Astrocyte (in vitro differentiated cells and primary cell): ENCODE measurements around the gene SPINT4.

Source experiments
- CTCF ChIP-seq: IDR thresholded peaks from 2 replicates; pipeline ENCODE4 v1.5.1; 2011; ENCODE audit warnings: low read depth, mild to moderate bottlenecking, inconsistent platforms, low read length, moderate library complexity; ENCODE audit not compliant: insufficient read depth
- EZH2 ChIP-seq: IDR thresholded peaks from 2 replicates; pipeline ENCODE4 v1.6.1; 2012; ENCODE audit warnings: mild to moderate bottlenecking, low read length, inconsistent platforms; ENCODE audit not compliant: insufficient read depth

- no peak for TF ChIP-seq CTCF
- TF ChIP-seq EZH2, result no peak
Observed at GRCh38 chr20:45672765-45673164, 49.4 kb upstream of the SPINT4 start.
